H9 (cell line): ENCODE data around the gene LPP. TPM values are rescaled to one million over a fixed set of nuclear protein-coding genes. Genes with fewer than 3 reads are reported as not detected.

Source experiments
- DNase-seq: peaks from one replicate; pipeline ENCODE4 v3.0.0-alpha.2; 2017
- H2AFZ ChIP-seq: one replicate; pipeline ENCODE4 v1.6.1; 2013; ENCODE audit warnings: mild to moderate bottlenecking, low read length, control low read depth, moderate library complexity
- H2AK5ac ChIP-seq: 2 replicates; pipeline ENCODE4 v1.6.1; 2013; ENCODE audit warnings: low read length, control low read depth, mixed read lengths; ENCODE audit not compliant: insufficient read length
- H2BK120ac ChIP-seq: one replicate; pipeline ENCODE4 v1.6.1; 2013; ENCODE audit warnings: low read depth, mild to moderate bottlenecking, low read length, control low read depth, inconsistent platforms; ENCODE audit not compliant: poor library complexity, severe bottlenecking
- H2BK12ac ChIP-seq: 2 replicates; pipeline ENCODE4 v1.6.1; 2013; ENCODE audit warnings: low read length, control low read depth, mixed read lengths, low read depth; ENCODE audit not compliant: insufficient read length
- H2BK15ac ChIP-seq: 2 replicates; pipeline ENCODE4 v1.6.1; 2013; ENCODE audit warnings: low read depth, low read length, control low read depth
- H2BK20ac ChIP-seq: one replicate; pipeline ENCODE4 v1.6.1; 2013; ENCODE audit warnings: low read depth, mild to moderate bottlenecking, low read length, control low read depth, inconsistent platforms; ENCODE audit not compliant: poor library complexity, severe bottlenecking
- H2BK5ac ChIP-seq: 2 replicates; pipeline ENCODE4 v1.6.1; 2013; ENCODE audit warnings: low read length, control low read depth, mixed read lengths; ENCODE audit not compliant: insufficient read length
- H3K14ac ChIP-seq: 2 replicates; pipeline ENCODE4 v1.6.1; 2013; ENCODE audit warnings: low read length, control low read depth; ENCODE audit not compliant: insufficient read depth
- H3K18ac ChIP-seq: 2 replicates; pipeline ENCODE4 v1.6.1; 2013; ENCODE audit warnings: low read depth, mild to moderate bottlenecking, mixed read lengths, low read length, control low read depth; ENCODE audit not compliant: insufficient read length
- H3K23ac ChIP-seq: 2 replicates; pipeline ENCODE4 v1.6.1; 2013; ENCODE audit warnings: low read length, control low read depth, mixed read lengths, low read depth; ENCODE audit not compliant: insufficient read length
- H3K23me2 ChIP-seq: 2 replicates; pipeline ENCODE4 v1.6.1; 2013; ENCODE audit warnings: low read depth, mild to moderate bottlenecking, mixed read lengths, low read length, control low read depth; ENCODE audit not compliant: insufficient read length, poor library complexity, severe bottlenecking
- H3K27ac ChIP-seq: 2 replicates; pipeline ENCODE4 v1.5.1; 2013; ENCODE audit warnings: low read length, control low read depth, mixed read lengths, low read depth; ENCODE audit not compliant: insufficient read length
- H3K27me3 ChIP-seq: 2 replicates; pipeline ENCODE4 v1.6.1; 2013; ENCODE audit warnings: low read length, control low read depth, inconsistent platforms; ENCODE audit not compliant: insufficient read depth
- H3K4ac ChIP-seq: 2 replicates; pipeline ENCODE4 v1.6.1; 2013; ENCODE audit warnings: low read depth, mild to moderate bottlenecking, control low read depth, inconsistent platforms, low read length, moderate library complexity
- H3K4me1 ChIP-seq: 2 replicates; pipeline ENCODE4 v1.6.1; 2013; ENCODE audit warnings: low read length, control low read depth, inconsistent platforms; ENCODE audit not compliant: insufficient read depth
- H3K4me2 ChIP-seq: 2 replicates; pipeline ENCODE4 v1.6.1; 2013; ENCODE audit warnings: low read length, control low read depth, mixed read lengths; ENCODE audit not compliant: insufficient read length, insufficient read depth
- H3K56ac ChIP-seq: 2 replicates; pipeline ENCODE4 v1.6.1; 2013; ENCODE audit warnings: low read depth, mild to moderate bottlenecking, mixed read lengths, low read length, control low read depth; ENCODE audit not compliant: insufficient read length
- H3K79me1 ChIP-seq: 2 replicates; pipeline ENCODE4 v1.6.1; 2013; ENCODE audit warnings: low read depth, mild to moderate bottlenecking, moderate library complexity, low read length, control low read depth, inconsistent platforms; ENCODE audit not compliant: insufficient read depth, poor library complexity, severe bottlenecking
- H3K79me2 ChIP-seq: 2 replicates; pipeline ENCODE4 v1.6.1; 2013; ENCODE audit warnings: low read length, control low read depth, inconsistent platforms; ENCODE audit not compliant: insufficient read depth
- H3K9ac ChIP-seq: 2 replicates; pipeline ENCODE4 v1.6.1; 2013; ENCODE audit warnings: low read length, control low read depth, mixed read lengths; ENCODE audit not compliant: insufficient read length; ENCODE audit errors: extremely low read depth
- H3K9me3 ChIP-seq: one replicate; pipeline ENCODE4 v1.6.1; 2013; ENCODE audit warnings: low read depth, low read length, inconsistent platforms; ENCODE audit not compliant: control insufficient read depth
- H3T11ph ChIP-seq: one replicate; pipeline ENCODE4 v1.6.1; 2013; ENCODE audit warnings: mild to moderate bottlenecking, low read length, control low read depth, inconsistent platforms
- H4K20me1 ChIP-seq: one replicate; pipeline ENCODE4 v1.6.1; 2013; ENCODE audit not compliant: control insufficient read depth, insufficient read length, insufficient read depth
- H4K5ac ChIP-seq: 2 replicates; pipeline ENCODE4 v1.6.1; 2013; ENCODE audit warnings: low read depth, mild to moderate bottlenecking, mixed read lengths, low read length, control low read depth; ENCODE audit not compliant: insufficient read length
- H4K8ac ChIP-seq: replicated peaks from 2 replicates; pipeline ENCODE4 v1.6.1; 2013; ENCODE audit warnings: low read length, control low read depth, mixed read lengths, low read depth; ENCODE audit not compliant: insufficient read length
- H4K91ac ChIP-seq: 2 replicates; pipeline ENCODE4 v1.6.1; 2013; ENCODE audit warnings: low read depth, mild to moderate bottlenecking, moderate library complexity, mixed read lengths, low read length, control low read depth; ENCODE audit not compliant: insufficient read length
- H3K27ac Mint-ChIP-seq, 3 experiments: 2 replicates in 2 of 3; 3 replicates in 1 of 3; pipeline ENCODE4 v1.8.0; 2020 to 2021; ENCODE audit warnings: mixed read lengths in 3 of 3, mild to moderate bottlenecking in 1 of 3, moderate library complexity in 1 of 3
- H3K27me3 Mint-ChIP-seq: 2 replicates; pipeline ENCODE4 v1.8.0; 2021; ENCODE audit warnings: low read depth, mild to moderate bottlenecking, moderate library complexity, mixed read lengths
- H3K36me3 Mint-ChIP-seq, 3 experiments: 2 replicates in 2 of 3; 3 replicates in 1 of 3; pipeline ENCODE4 v1.8.0; 2020 to 2021; ENCODE audit warnings: low read depth in 3 of 3, mixed read lengths in 3 of 3; ENCODE audit not compliant: insufficient read depth in 1 of 3
- H3K4me1 Mint-ChIP-seq, 2 experiments: 2 replicates each; pipeline ENCODE4 v1.8.0; 2020; ENCODE audit warnings: mixed read lengths in 2 of 2
- H3K4me3 Mint-ChIP-seq, 2 experiments: 2 replicates in 1 of 2; 3 replicates in 1 of 2; pipeline ENCODE4 v1.8.0; 2020 to 2021; ENCODE audit warnings: mild to moderate bottlenecking in 2 of 2, mixed read lengths in 2 of 2, moderate library complexity in 1 of 2
- H3K9me3 Mint-ChIP-seq, 2 experiments: 2 replicates in 1 of 2; 3 replicates in 1 of 2; pipeline ENCODE4 v1.8.0; 2020; ENCODE audit warnings: mild to moderate bottlenecking in 2 of 2, mixed read lengths in 2 of 2, moderate library complexity in 1 of 2
- WGBS: extraction: QIAGEN DNeasy Blood & Tissue Kit; methylation state at CpG from one replicate; pipeline ENCODE4 v1.1.7; 2013; ENCODE audit warnings: missing lambda C conversion rate, low lambda C conversion rate, mixed read lengths; ENCODE audit not compliant: insufficient read length; ENCODE audit errors: extremely low coverage; 5-methylcytosine and 5-hydroxymethylcytosine counted together
- total RNA-seq: library from RNA; stranded (reverse); gene quantifications from 2 replicates; pipeline ENCODE4 v1.2.1, GENCODE V29; 2021
- TF ChIP-seq, protein P1 (sequence below): fragments of 200-600 bp; sonication (generic); conservative IDR thresholded peaks from 3 replicates; pipeline ENCODE4 v1.8.0; 2021; ENCODE audit warnings: antibody characterized with exemption, mild to moderate bottlenecking

Gene LPP
- total RNA-seq, 1 experiment from 2014 or later = 64.6 TPM

- Histone ChIP-seq H4K5ac (no peak overlapping the region), H2BK120ac (no peak overlapping the region), H2AK5ac (no peak overlapping the region), H3K23me2 (no peaks in the 10 kb centered on the region), H2BK5ac (no peak overlapping the region), H3K79me1 (no peaks in the 10 kb centered on the region), H3K4me2 (no peak overlapping the region), H3T11ph (no peak overlapping the region), H3K27ac (no peak overlapping the region), H2BK15ac (no peak overlapping the region), H2BK20ac (no peak overlapping the region), H3K23ac (no peak overlapping the region), H4K91ac (no peak overlapping the region), H3K9ac (no peak overlapping the region), H3K4ac (no peak overlapping the region), H3K79me2 (no peaks in the 10 kb centered on the region; the same call in 1 of the 2 replicates), H2BK12ac (no peak overlapping the region), H4K8ac (no peak overlapping the region), H2AFZ (no peak overlapping the region), H3K18ac (no peak overlapping the region), H3K27me3 (no peaks in the 10 kb centered on the region), H4K20me1 (no peaks in the 10 kb centered on the region), H3K9me3 (no peaks in the 10 kb centered on the region), H3K4me1 (no peaks in the 10 kb centered on the region), H3K56ac (no peak overlapping the region), H3K14ac (no peak overlapping the region)
- TF ChIP-seq, protein P1, sequence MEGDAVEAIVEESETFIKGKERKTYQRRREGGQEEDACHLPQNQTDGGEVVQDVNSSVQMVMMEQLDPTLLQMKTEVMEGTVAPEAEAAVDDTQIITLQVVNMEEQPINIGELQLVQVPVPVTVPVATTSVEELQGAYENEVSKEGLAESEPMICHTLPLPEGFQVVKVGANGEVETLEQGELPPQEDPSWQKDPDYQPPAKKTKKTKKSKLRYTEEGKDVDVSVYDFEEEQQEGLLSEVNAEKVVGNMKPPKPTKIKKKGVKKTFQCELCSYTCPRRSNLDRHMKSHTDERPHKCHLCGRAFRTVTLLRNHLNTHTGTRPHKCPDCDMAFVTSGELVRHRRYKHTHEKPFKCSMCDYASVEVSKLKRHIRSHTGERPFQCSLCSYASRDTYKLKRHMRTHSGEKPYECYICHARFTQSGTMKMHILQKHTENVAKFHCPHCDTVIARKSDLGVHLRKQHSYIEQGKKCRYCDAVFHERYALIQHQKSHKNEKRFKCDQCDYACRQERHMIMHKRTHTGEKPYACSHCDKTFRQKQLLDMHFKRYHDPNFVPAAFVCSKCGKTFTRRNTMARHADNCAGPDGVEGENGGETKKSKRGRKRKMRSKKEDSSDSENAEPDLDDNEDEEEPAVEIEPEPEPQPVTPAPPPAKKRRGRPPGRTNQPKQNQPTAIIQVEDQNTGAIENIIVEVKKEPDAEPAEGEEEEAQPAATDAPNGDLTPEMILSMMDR = no peak
- H3K4me3 Mint-ChIP-seq = no peak overlapping the region
- H3K36me3 Mint-ChIP-seq = peaks cover 0 to 4% (median 0%) of the 10 kb centered on the region in 3 experiments; a peak in 1 of 7 replicates
- DNase-seq = no peak
- H3K4me1 Mint-ChIP-seq = peaks cover 0 to 5% of the 10 kb centered on the region in 2 experiments; a peak in 2 of 4 replicates
- no peaks in the 10 kb centered on the region for H3K9me3 Mint-ChIP-seq
- no CpG with 5 or more reads among the region's 2 CpGs for WGBS
- peak overlapping the region in 1 of 3 experiments; percentile 64; a peak in 1 of 7 replicates for H3K27ac Mint-ChIP-seq
- no peaks in the 10 kb centered on the region for H3K27me3 Mint-ChIP-seq
Measured at GRCh38 chr3:188310270-188310710, 156.3 kb downstream of the LPP start.
